ENCODE results near the gene CWC25.

Gene CWC25

GRCh38 chr17:38786372-38786771 lies 38.7 kb downstream of the CWC25 start:
- Histone ChIP-seq H3K9ac (ENCODE audit: low read depth, low read length) (no peak overlapping the region), H3K27me3 (ENCODE audit: insufficient read depth, low read length, poor library complexity) (no peaks in the 10 kb centered on the region), H2AFZ (ENCODE audit: low read depth, low read length) (no peak overlapping the region), H3K27ac (ENCODE audit: low read length) (no peak overlapping the region), H3K4me2 (ENCODE audit: insufficient read depth, low read length) (no peak overlapping the region), H3K9me3 (ENCODE audit: insufficient read depth, low read length, severe bottlenecking) (no peaks in the 10 kb centered on the region), H4K20me1 (ENCODE audit: insufficient read depth, low read length) (peaks cover 34% of the 10 kb centered on the region), H3K4me3 (ENCODE audit: low read depth in 1 of 2, low read length in 2 of 2) (no peak overlapping the region), H3K4me1 (ENCODE audit: insufficient read depth, low read length) (no peaks in the 10 kb centered on the region), H3K36me3 (ENCODE audit: insufficient read depth, low read length) (peaks cover 67% of the 10 kb centered on the region), H3K79me2 (ENCODE audit: insufficient read depth, low read length) (peaks cover 38% of the 10 kb centered on the region)
- no peak for TF ChIP-seq EZH2 (IDR thresholded peaks at IDR 0.05; ENCODE audit: borderline replicate concordance, low read depth, low read length, severe bottlenecking)
- no peak for TF ChIP-seq CTCF (IDR thresholded peaks at IDR 0.05; ENCODE audit: borderline replicate concordance, extremely low read depth, low read length, poor library complexity, severe bottlenecking)
- no peak for ATAC-seq (ENCODE audit: insufficient read depth, low read depth)
- no peak for DNase-seq

- no peak for ATAC-seq (ENCODE audit: insufficient read depth, low read depth)
- peaks cover 88% of the 10 kb centered on the region for H3K36me3 ChIP-seq (ENCODE audit: insufficient read depth, low read length)
These were observed 41.9 kb downstream of the CWC25 start for GRCh38 chr17:38783227-38783626.

GRCh38 chr17:38779965-38780752 lies 45.0 kb downstream of the CWC25 start:
- peaks cover 93% of the 10 kb centered on the region for H3K36me3 ChIP-seq (ENCODE audit: insufficient read depth, low read length)
- H3K4me2 ChIP-seq (ENCODE audit: insufficient read depth, low read length), result no peak overlapping the region
- ATAC-seq (ENCODE audit: insufficient read depth, low read depth) (no peak), DNase-seq (no peak)
- H2AFZ ChIP-seq (ENCODE audit: low read depth, low read length), result no peak overlapping the region
- no peak overlapping the region for H3K9ac ChIP-seq (ENCODE audit: low read depth, low read length)
- H3K9me3 ChIP-seq (ENCODE audit: insufficient read depth, low read length, severe bottlenecking), result no peaks in the 10 kb centered on the region
- H3K79me2 ChIP-seq (ENCODE audit: insufficient read depth, low read length), result no peaks in the 10 kb centered on the region
- H3K27ac ChIP-seq (ENCODE audit: low read length), result no peak overlapping the region
- no peaks in the 10 kb centered on the region for H3K27me3 ChIP-seq (ENCODE audit: insufficient read depth, low read length, poor library complexity)
- H3K4me1 ChIP-seq (ENCODE audit: insufficient read depth, low read length), result no peaks in the 10 kb centered on the region
- TF ChIP-seq CTCF (IDR thresholded peaks at IDR 0.05; ENCODE audit: borderline replicate concordance, extremely low read depth, low read length, poor library complexity, severe bottlenecking), result no peak
- no peak for TF ChIP-seq EZH2 (IDR thresholded peaks at IDR 0.05; ENCODE audit: borderline replicate concordance, low read depth, low read length, severe bottlenecking)
- no peak overlapping the region for H3K4me3 ChIP-seq (ENCODE audit: low read depth in 1 of 2, low read length in 2 of 2)
- peaks cover 4% of the 10 kb centered on the region for H4K20me1 ChIP-seq (ENCODE audit: insufficient read depth, low read length)

More at GRCh38 chr17:38783227-38783626, 41.9 kb downstream of the CWC25 start:
- no peak for DNase-seq
- Histone ChIP-seq H4K20me1 (ENCODE audit: insufficient read depth, low read length) (peaks cover 12% of the 10 kb centered on the region), H3K9me3 (ENCODE audit: insufficient read depth, low read length, severe bottlenecking) (no peaks in the 10 kb centered on the region), H3K4me3 (ENCODE audit: low read depth in 1 of 2, low read length in 2 of 2) (no peak overlapping the region), H3K4me2 (ENCODE audit: insufficient read depth, low read length) (no peak overlapping the region), H3K27me3 (ENCODE audit: insufficient read depth, low read length, poor library complexity) (no peaks in the 10 kb centered on the region), H3K79me2 (ENCODE audit: insufficient read depth, low read length) (peaks cover 12% of the 10 kb centered on the region), H3K4me1 (ENCODE audit: insufficient read depth, low read length) (no peaks in the 10 kb centered on the region), H3K27ac (ENCODE audit: low read length) (no peak overlapping the region), H2AFZ (ENCODE audit: low read depth, low read length) (no peak overlapping the region), H3K9ac (ENCODE audit: low read depth, low read length) (no peak overlapping the region)
- TF ChIP-seq CTCF (IDR thresholded peaks at IDR 0.05; ENCODE audit: borderline replicate concordance, extremely low read depth, low read length, poor library complexity, severe bottlenecking), result no peak
- TF ChIP-seq EZH2 (IDR thresholded peaks at IDR 0.05; ENCODE audit: borderline replicate concordance, low read depth, low read length, severe bottlenecking), result no peak
